ENCODE results near the gene TMEM255B.
"Not testable (repeated sequence)": the region's sequence is repeated elsewhere in the genome, so short reads cannot be mapped to it uniquely, and the experiment has no call there.

TMEM255B gene

GRCh38 chr13:113742445-113743120 is 16.4 kb upstream of the TMEM255B start:
- Histone ChIP-seq H3K9ac (ENCODE audit: low read length) (no peak overlapping the region), H3K79me1 (ENCODE audit: low read length) (no peaks in the 10 kb centered on the region), H3K4me2 (ENCODE audit: low read length) (no peak overlapping the region), H3K56ac (ENCODE audit: low read length) (no peak overlapping the region), H4K8ac (ENCODE audit: low read depth, low read length) (no peak overlapping the region), H3K4ac (ENCODE audit: low read depth, low read length) (no peak overlapping the region), H2BK120ac (ENCODE audit: low read depth, low read length) (no peak overlapping the region), H3K79me2 (ENCODE audit: control insufficient read depth, insufficient read depth, low read length) (no peaks in the 10 kb centered on the region), H3K27me3 (ENCODE audit: insufficient read depth, low read length, poor library complexity) (no peaks in the 10 kb centered on the region), H2BK5ac (ENCODE audit: low read length) (no peak overlapping the region), H3K4me1 (ENCODE audit: control insufficient read depth, low read depth, low read length) (no peaks in the 10 kb centered on the region), H3K36me3 (ENCODE audit: control insufficient read depth, insufficient read depth, low read length) (no peaks in the 10 kb centered on the region), H4K5ac (ENCODE audit: low read length) (no peak overlapping the region), H3K23ac (ENCODE audit: low read length) (no peak overlapping the region), H2AK5ac (ENCODE audit: low read length) (no peak overlapping the region), H3K18ac (ENCODE audit: low read length) (no peak overlapping the region), H3K4me3 (ENCODE audit: low read length) (no peak overlapping the region), H3K27ac (ENCODE audit: low read depth, low read length) (no peak overlapping the region), H2BK15ac (replicated peaks; ENCODE audit: low read depth) (no peak overlapping the region)
- no CpG with 5 or more reads among the region's 21 CpGs for WGBS (ENCODE audit: extremely low coverage, insufficient coverage, low lambda C conversion rate)
- no peak for DNase-seq

- no peak overlapping the region for H3K9ac ChIP-seq (ENCODE audit: low read length)
- H3K36me3 ChIP-seq (ENCODE audit: control insufficient read depth, insufficient read depth, low read length) = no peaks in the 10 kb centered on the region
- H2BK15ac ChIP-seq (replicated peaks; ENCODE audit: low read depth) = no peak overlapping the region
- no peak overlapping the region for H3K4me3 ChIP-seq (ENCODE audit: low read length)
- no peaks in the 10 kb centered on the region for H3K79me2 ChIP-seq (ENCODE audit: control insufficient read depth, insufficient read depth, low read length)
- no peaks in the 10 kb centered on the region for H3K4me1 ChIP-seq (ENCODE audit: control insufficient read depth, low read depth, low read length)
- no peak overlapping the region for H3K4me2 ChIP-seq (ENCODE audit: low read length)
- H4K8ac ChIP-seq (ENCODE audit: low read depth, low read length) = no peak overlapping the region
- H3K56ac ChIP-seq (ENCODE audit: low read length) = no peak overlapping the region
- H2BK120ac ChIP-seq (ENCODE audit: low read depth, low read length) = no peak overlapping the region
- no peak overlapping the region for H2AK5ac ChIP-seq (ENCODE audit: low read length)
- H3K27ac ChIP-seq (ENCODE audit: low read depth, low read length) = no peak overlapping the region
- H3K18ac ChIP-seq (ENCODE audit: low read length) = no peak overlapping the region
- H3K79me1 ChIP-seq (ENCODE audit: low read length) = no peaks in the 10 kb centered on the region
- no peaks in the 10 kb centered on the region for H3K27me3 ChIP-seq (ENCODE audit: insufficient read depth, low read length, poor library complexity)
- no peak for DNase-seq
- no CpG with 5 or more reads among the region's 24 CpGs for WGBS (ENCODE audit: extremely low coverage, insufficient coverage, low lambda C conversion rate)
- H3K4ac ChIP-seq (ENCODE audit: low read depth, low read length) = no peak overlapping the region
- no peak overlapping the region for H4K5ac ChIP-seq (ENCODE audit: low read length)
- H2BK5ac ChIP-seq (ENCODE audit: low read length) = no peak overlapping the region
- H3K23ac ChIP-seq (ENCODE audit: low read length) = no peak overlapping the region
Measured at GRCh38 chr13:113743366-113744195, 15.4 kb upstream of the TMEM255B start.

GRCh38 chr13:113744197-113745000 is 14.6 kb upstream of the TMEM255B start:
- Histone ChIP-seq H3K79me2 (ENCODE audit: control insufficient read depth, insufficient read depth, low read length) (no peaks in the 10 kb centered on the region), H2AK5ac (ENCODE audit: low read length) (no peak overlapping the region), H3K4me3 (ENCODE audit: low read length) (no peak overlapping the region), H3K79me1 (ENCODE audit: low read length) (no peaks in the 10 kb centered on the region), H3K4me1 (ENCODE audit: control insufficient read depth, low read depth, low read length) (no peaks in the 10 kb centered on the region), H2BK120ac (ENCODE audit: low read depth, low read length) (no peak overlapping the region), H4K5ac (ENCODE audit: low read length) (no peak overlapping the region), H3K4me2 (ENCODE audit: low read length) (no peak overlapping the region), H2BK5ac (ENCODE audit: low read length) (no peak overlapping the region), H3K56ac (ENCODE audit: low read length) (no peak overlapping the region), H3K23ac (ENCODE audit: low read length) (no peak overlapping the region), H3K27me3 (ENCODE audit: insufficient read depth, low read length, poor library complexity) (no peaks in the 10 kb centered on the region), H3K27ac (ENCODE audit: low read depth, low read length) (no peak overlapping the region), H3K36me3 (ENCODE audit: control insufficient read depth, insufficient read depth, low read length) (no peaks in the 10 kb centered on the region), H4K8ac (ENCODE audit: low read depth, low read length) (no peak overlapping the region), H3K18ac (ENCODE audit: low read length) (no peak overlapping the region), H3K4ac (ENCODE audit: low read depth, low read length) (no peak overlapping the region), H2BK15ac (replicated peaks; ENCODE audit: low read depth) (no peak overlapping the region), H3K9ac (ENCODE audit: low read length) (no peak overlapping the region)
- no peak for DNase-seq
- no CpG with 5 or more reads among the region's 21 CpGs for WGBS (ENCODE audit: extremely low coverage, insufficient coverage, low lambda C conversion rate)

GRCh38 chr13:113745059-113745458 is 14.0 kb upstream of the TMEM255B start:
- Histone ChIP-seq H3K4me3 (ENCODE audit: low read length) (no peak overlapping the region), H3K4ac (ENCODE audit: low read depth, low read length) (no peak overlapping the region), H3K27ac (ENCODE audit: low read depth, low read length) (no peak overlapping the region), H3K79me2 (ENCODE audit: control insufficient read depth, insufficient read depth, low read length) (no peaks in the 10 kb centered on the region), H2BK120ac (ENCODE audit: low read depth, low read length) (no peak overlapping the region), H3K27me3 (ENCODE audit: insufficient read depth, low read length, poor library complexity) (no peaks in the 10 kb centered on the region), H3K9ac (ENCODE audit: low read length) (no peak overlapping the region), H4K8ac (ENCODE audit: low read depth, low read length) (no peak overlapping the region), H2AK5ac (ENCODE audit: low read length) (no peak overlapping the region), H2BK15ac (replicated peaks; ENCODE audit: low read depth) (no peak overlapping the region), H3K23ac (ENCODE audit: low read length) (no peak overlapping the region), H3K18ac (ENCODE audit: low read length) (no peak overlapping the region), H2BK5ac (ENCODE audit: low read length) (no peak overlapping the region), H4K5ac (ENCODE audit: low read length) (no peak overlapping the region), H3K4me2 (ENCODE audit: low read length) (no peak overlapping the region), H3K36me3 (ENCODE audit: control insufficient read depth, insufficient read depth, low read length) (no peaks in the 10 kb centered on the region), H3K56ac (ENCODE audit: low read length) (no peak overlapping the region), H3K79me1 (ENCODE audit: low read length) (no peaks in the 10 kb centered on the region), H3K4me1 (ENCODE audit: control insufficient read depth, low read depth, low read length) (no peaks in the 10 kb centered on the region)
- DNase-seq = no peak
- no CpG with 5 or more reads among the region's 9 CpGs for WGBS (ENCODE audit: extremely low coverage, insufficient coverage, low lambda C conversion rate)

- H2BK15ac ChIP-seq (replicated peaks; ENCODE audit: low read depth); H3K79me2 ChIP-seq (ENCODE audit: control insufficient read depth, insufficient read depth, low read length); H3K9ac ChIP-seq (ENCODE audit: low read length); H3K56ac ChIP-seq (ENCODE audit: low read length); H3K27me3 ChIP-seq (ENCODE audit: insufficient read depth, low read length, poor library complexity); H3K4me1 ChIP-seq (ENCODE audit: control insufficient read depth, low read depth, low read length); H4K5ac ChIP-seq (ENCODE audit: low read length); H4K8ac ChIP-seq (ENCODE audit: low read depth, low read length); H3K23ac ChIP-seq (ENCODE audit: low read length); H2BK120ac ChIP-seq (ENCODE audit: low read depth, low read length); H2BK5ac ChIP-seq (ENCODE audit: low read length); H3K18ac ChIP-seq (ENCODE audit: low read length); H3K36me3 ChIP-seq (ENCODE audit: control insufficient read depth, insufficient read depth, low read length); H3K4ac ChIP-seq (ENCODE audit: low read depth, low read length); H3K79me1 ChIP-seq (ENCODE audit: low read length); H2AK5ac ChIP-seq (ENCODE audit: low read length); H3K27ac ChIP-seq (ENCODE audit: low read depth, low read length); H3K4me3 ChIP-seq (ENCODE audit: low read length); DNase-seq; H3K4me2 ChIP-seq (ENCODE audit: low read length): not testable (repeated sequence)
- no CpG with 5 or more reads among the region's 24 CpGs for WGBS (ENCODE audit: extremely low coverage, insufficient coverage, low lambda C conversion rate)
Measured at GRCh38 chr13:113745500-113746142, 13.4 kb upstream of the TMEM255B start.
